ENCODE data around the gene TMEM82. TPM values are rescaled to one million over a fixed set of nuclear protein-coding genes. Genes with fewer than 3 reads are reported as not detected.

Gene TMEM82
- total RNA-seq, 2 experiments from 2014 or later = not detected

GRCh38 chr1:15749399-15750291 lies 7.3 kb downstream of the TMEM82 start:
- POLR2A ChIA-PET = no interaction called here
- CTCF ChIA-PET = no interaction called here

GRCh38 chr1:15750924-15751323 lies 8.6 kb downstream of the TMEM82 start:
- POLR2A ChIA-PET = no interaction called here
- CTCF ChIA-PET = no interaction called here

GRCh38 chr1:15751717-15752116 lies 9.4 kb downstream of the TMEM82 start:
- CTCF ChIA-PET = no interaction called here
- POLR2A ChIA-PET = no interaction called here

GRCh38 chr1:15753776-15754175 lies 11.5 kb downstream of the TMEM82 start:
- ChIA-PET POLR2A (no interaction called here), CTCF (no interaction called here)

GRCh38 chr1:15755021-15755645 lies 12.8 kb downstream of the TMEM82 start:
- POLR2A ChIA-PET = no interaction called here
- CTCF ChIA-PET = interaction anchor here (0.6 kb wide), 1 partner anchor 186 kb away, joined by 4 read pairs; no protein-coding TSS in a partner anchor

GRCh38 chr1:15755646-15756040 lies 13.3 kb downstream of the TMEM82 start:
- CTCF ChIA-PET = no interaction called here
- POLR2A ChIA-PET = no interaction called here

- ChIA-PET CTCF (no interaction called here), POLR2A (no interaction called here)
These were observed 14.1 kb downstream of the TMEM82 start for GRCh38 chr1:15756143-15757015.

GRCh38 chr1:15757016-15757543 lies 14.8 kb downstream of the TMEM82 start:
- ChIA-PET POLR2A (no interaction called here), CTCF (no interaction called here)

GRCh38 chr1:15757575-15758342 lies 15.5 kb downstream of the TMEM82 start:
- ChIA-PET POLR2A (no interaction called here), CTCF (no interaction called here)

GRCh38 chr1:15758343-15758931 lies 16.1 kb downstream of the TMEM82 start, which contains the start of gene FBLIM1:
Gene FBLIM1, plus strand, starts transcription at chr1:15758795. Its CDS starts 6,189 bp downstream, at chr1:15764984.
- ChIA-PET CTCF (no interaction called here), POLR2A (no interaction called here)

GRCh38 chr1:15758953-15759661 lies 16.8 kb downstream of the TMEM82 start:
- CTCF ChIA-PET = interaction anchor here (2.6 kb wide), 1 partner anchor 33 kb away, joined by 8 read pairs; no protein-coding TSS in a partner anchor
- POLR2A ChIA-PET = no interaction called here

- POLR2A ChIA-PET = interaction anchor here (0.5 to 0.6 kb wide), 2 partner anchors 145 to 674 kb away, joined by 3 to 4 read pairs; no protein-coding TSS in a partner anchor
- CTCF ChIA-PET = interaction anchor here (0.7 to 2.6 kb wide), 3 partner anchors 32 to 440 kb away, joined by 4 to 8 read pairs (median 4); no protein-coding TSS in a partner anchor
These were observed 18.4 kb downstream of the TMEM82 start for GRCh38 chr1:15760520-15761211.

GRCh38 chr1:15761366-15762128 lies 19.2 kb downstream of the TMEM82 start:
- POLR2A ChIA-PET = no interaction called here
- CTCF ChIA-PET = interaction anchor here (0.7 to 2.6 kb wide), 2 partner anchors 31 to 281 kb away, joined by 3 to 8 read pairs; no protein-coding TSS in a partner anchor

GRCh38 chr1:15762546-15762945 lies 20.2 kb downstream of the TMEM82 start:
- ChIA-PET CTCF (interaction anchor here (0.7 kb wide), 1 partner anchor 282 kb away, joined by 3 read pairs; no protein-coding TSS in a partner anchor), POLR2A (no interaction called here)

GRCh38 chr1:15764269-15764764 lies 22.0 kb downstream of the TMEM82 start:
- ChIA-PET POLR2A (no interaction called here), CTCF (no interaction called here)

GRCh38 chr1:15764890-15765289 lies 22.6 kb downstream of the TMEM82 start:
- POLR2A ChIA-PET = no interaction called here
- CTCF ChIA-PET = no interaction called here

All from activated CD8-positive, alpha-beta memory T cell treated with anti-CD3 and anti-CD28 coated beads for 36 hours (primary cell).